Measurements from ENCODE around the gene OLFML2A. TPM values are rescaled to one million over a fixed set of nuclear protein-coding genes. Genes with fewer than 3 reads are reported as not detected.

OLFML2A gene
- total and polyA plus RNA-seq, 10 donors = 3.0 to 187 (median 117) TPM

- Histone ChIP-seq H3K27me3 (replicated peaks in 1 of 7) (no peaks in the 10 kb centered on the region), H3K36me3 (peaks cover 3 to 52% (median 48%) of the 10 kb centered on the region in 6 donors), H3K4me1 (peaks cover 30 to 61% (median 50%) of the 10 kb centered on the region in 6 donors), H3K9me3 (no peaks in the 10 kb centered on the region), H3K4me3 (peak overlapping the region in 7 of 8 donors; percentile 59 to 98 (median 79)), H3K27ac (peak overlapping the region in 2 of 8 donors; percentile 35 to 94)
- intact Hi-C loops (cut with DNase I; ENCODE audit: low total_unique reads) = loop anchor here (10.0 kb wide), 1 partner anchor 285 kb away; the partner anchor contains the start of gene SCAI
- DNase-seq = no peak
- 35 to 61% (median 53%) methylated on average over 9 to 10 of the region's 10 CpGs for WGBS, 5 donors
- TF ChIP-seq, protein P1, sequence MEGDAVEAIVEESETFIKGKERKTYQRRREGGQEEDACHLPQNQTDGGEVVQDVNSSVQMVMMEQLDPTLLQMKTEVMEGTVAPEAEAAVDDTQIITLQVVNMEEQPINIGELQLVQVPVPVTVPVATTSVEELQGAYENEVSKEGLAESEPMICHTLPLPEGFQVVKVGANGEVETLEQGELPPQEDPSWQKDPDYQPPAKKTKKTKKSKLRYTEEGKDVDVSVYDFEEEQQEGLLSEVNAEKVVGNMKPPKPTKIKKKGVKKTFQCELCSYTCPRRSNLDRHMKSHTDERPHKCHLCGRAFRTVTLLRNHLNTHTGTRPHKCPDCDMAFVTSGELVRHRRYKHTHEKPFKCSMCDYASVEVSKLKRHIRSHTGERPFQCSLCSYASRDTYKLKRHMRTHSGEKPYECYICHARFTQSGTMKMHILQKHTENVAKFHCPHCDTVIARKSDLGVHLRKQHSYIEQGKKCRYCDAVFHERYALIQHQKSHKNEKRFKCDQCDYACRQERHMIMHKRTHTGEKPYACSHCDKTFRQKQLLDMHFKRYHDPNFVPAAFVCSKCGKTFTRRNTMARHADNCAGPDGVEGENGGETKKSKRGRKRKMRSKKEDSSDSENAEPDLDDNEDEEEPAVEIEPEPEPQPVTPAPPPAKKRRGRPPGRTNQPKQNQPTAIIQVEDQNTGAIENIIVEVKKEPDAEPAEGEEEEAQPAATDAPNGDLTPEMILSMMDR (IDR thresholded peaks at IDR 0.05 in 8 of 11, conservative IDR thresholded peaks at IDR 0.05 in 3 of 11) = no peak
- TF ChIP-seq POLR2AphosphoS5 (IDR thresholded peaks at IDR 0.05) = no peak
Observed at GRCh38 chr9:124859803-124860581, 83.1 kb downstream of the OLFML2A start.

DNA sequence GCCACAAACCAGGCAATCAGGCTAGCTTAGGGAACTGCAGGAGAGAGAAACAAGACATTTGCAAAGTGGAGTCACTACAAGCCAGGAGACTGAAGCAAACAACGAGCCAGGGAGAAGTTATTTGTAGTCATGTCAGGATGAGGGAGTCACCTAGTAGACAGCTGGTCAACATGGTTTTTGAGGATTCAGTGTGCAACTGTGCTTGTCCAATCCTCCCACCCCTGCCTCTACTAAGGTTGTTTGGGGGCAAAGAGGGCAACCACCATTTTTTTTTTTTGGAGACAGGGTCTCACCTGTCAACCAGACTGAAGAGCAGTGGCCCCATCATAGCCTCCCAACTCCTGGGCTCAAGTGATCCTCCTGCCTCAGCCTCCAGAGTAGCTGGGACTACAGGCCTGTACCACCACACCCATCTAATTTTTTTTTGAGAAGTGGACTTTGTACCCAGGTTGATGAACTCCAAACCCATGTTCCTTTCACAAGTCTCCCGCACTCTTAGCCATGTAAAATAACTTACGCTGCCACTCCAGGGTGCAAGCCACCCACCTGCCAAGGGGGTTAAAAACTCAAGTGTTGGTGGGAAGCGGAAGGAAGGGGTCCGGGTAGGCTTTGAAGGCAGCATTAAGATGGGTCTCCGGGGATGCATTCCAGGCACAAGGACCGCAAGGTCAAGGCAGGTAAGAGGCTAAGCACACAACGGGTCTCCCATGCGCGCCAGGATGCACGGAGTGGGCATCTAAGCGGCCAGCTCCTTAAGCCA is 83.8 kb downstream of the OLFML2A start:
- TF ChIP-seq POLR2A (IDR thresholded peaks at IDR 0.05) (no peak), POLR2AphosphoS5 (IDR thresholded peaks at IDR 0.05) (no peak)
- TF ChIP-seq, protein P1 (IDR thresholded peaks at IDR 0.05 in 8 of 11, conservative IDR thresholded peaks at IDR 0.05 in 3 of 11) = no peak
- peaks cover 3 to 52% (median 48%) of the 10 kb centered on the region in 6 donors for H3K36me3 ChIP-seq
- no peaks in the 10 kb centered on the region for H3K27me3 ChIP-seq (replicated peaks in 1 of 7)
- H3K9me3 ChIP-seq = no peaks in the 10 kb centered on the region
- no peak for DNase-seq
- intact Hi-C loops (cut with DNase I; ENCODE audit: low total_unique reads) = no loop called here
- peak overlapping the region; percentile 33 to 98 (median 77) for H3K4me3 ChIP-seq
- H3K4me1 ChIP-seq = peaks cover 30 to 61% (median 50%) of the 10 kb centered on the region in 6 donors
- H3K27ac ChIP-seq = peak overlapping the region in 7 of 8 donors; percentile 90 to 96 (median 94)
- 9 to 17% (median 12%) methylated on average over 12 of the region's 12 CpGs for WGBS, 5 donors

DNA sequence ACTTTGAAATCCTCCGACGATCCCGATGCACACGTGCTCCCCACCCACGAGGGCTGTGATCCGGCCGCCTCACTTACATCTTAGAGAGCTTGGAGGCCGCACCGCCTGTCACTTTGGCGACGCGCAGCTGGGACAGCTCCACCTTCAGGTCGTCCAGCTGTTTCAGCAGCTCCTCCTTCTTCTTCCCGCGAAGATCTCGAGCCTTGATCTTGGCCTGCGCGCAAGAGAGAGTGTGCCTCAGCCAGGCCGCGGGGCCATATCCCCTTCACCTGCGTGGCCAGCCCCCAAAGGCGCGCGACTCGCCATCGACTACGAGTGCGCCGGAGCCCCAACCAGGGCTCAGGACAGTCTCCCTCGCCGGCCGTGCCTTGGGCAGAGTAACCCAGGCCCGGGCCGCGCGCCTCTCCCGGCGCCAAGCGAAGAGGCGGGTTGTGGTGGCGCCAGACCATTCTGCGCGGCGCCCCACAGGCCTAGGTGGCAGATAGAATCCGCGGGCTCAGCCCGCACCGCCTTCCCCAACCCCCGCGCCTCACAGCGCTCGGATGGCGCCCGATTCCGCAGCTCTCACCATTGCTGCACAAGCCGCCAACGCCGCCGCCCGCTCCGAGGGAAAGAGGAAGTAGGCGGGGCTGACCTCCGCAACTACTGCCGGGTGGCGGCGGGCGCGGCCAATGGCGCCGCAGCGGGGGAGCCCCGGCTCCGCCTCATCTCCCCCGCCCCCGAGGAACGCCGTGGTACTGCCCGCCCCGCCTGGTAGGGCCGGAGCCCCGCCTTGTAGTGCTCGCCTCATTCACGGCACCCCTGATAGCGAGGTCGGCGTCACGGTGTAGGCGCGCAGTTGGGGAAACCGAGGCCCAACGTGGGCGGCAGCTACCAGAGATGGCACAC is 84.7 kb downstream of the OLFML2A start, which contains the start of the genes ARPC5L and RPL35:
Gene ARPC5L, plus strand, starts transcription at position 789 of the 888 bp plus-strand sequence. CDS start 7,161 bp downstream, outside the sequence.
Gene RPL35, minus strand, starts transcription at position 616 of the 888 bp plus-strand sequence. Its CDS starts 45 bp downstream, at position 571.
- TF ChIP-seq, protein P1 (IDR thresholded peaks at IDR 0.05 in 8 of 11, conservative IDR thresholded peaks at IDR 0.05 in 3 of 11) = peak in 9 of 11 experiments; percentile 10 to 49 (median 25)
- peak; percentile 96 to 98 (median 96) for TF ChIP-seq POLR2AphosphoS5 (IDR thresholded peaks at IDR 0.05)
- peak in 2 of 3 donors; percentile 15 to 56 for TF ChIP-seq POLR2A (IDR thresholded peaks at IDR 0.05)
- peak within 1 kb of the TSS; percentile 79 to 96 (median 94) for H3K27ac ChIP-seq
- no peaks in the 10 kb centered on the region for H3K9me3 ChIP-seq
- peaks cover 3 to 46% (median 43%) of the 10 kb centered on the region in 6 donors for H3K36me3 ChIP-seq
- H3K4me1 ChIP-seq = peaks cover 30 to 61% (median 50%) of the 10 kb centered on the region in 6 donors
- DNase-seq = peak; percentile 99
- H3K27me3 ChIP-seq (replicated peaks in 1 of 7) = no peaks in the 10 kb centered on the region
- 0 to 1% (median 0%) methylated on average over 46 to 92 of the region's 92 CpGs for WGBS, 5 donors
- peak within 1 kb of the TSS; percentile 33 to 98 (median 77) for H3K4me3 ChIP-seq
- intact Hi-C loops (cut with DNase I; ENCODE audit: low total_unique reads) = no loop called here

Measured in spleen (tissue), 11 donors.